ENCODE data around the gene FCHSD2.

DNA sequence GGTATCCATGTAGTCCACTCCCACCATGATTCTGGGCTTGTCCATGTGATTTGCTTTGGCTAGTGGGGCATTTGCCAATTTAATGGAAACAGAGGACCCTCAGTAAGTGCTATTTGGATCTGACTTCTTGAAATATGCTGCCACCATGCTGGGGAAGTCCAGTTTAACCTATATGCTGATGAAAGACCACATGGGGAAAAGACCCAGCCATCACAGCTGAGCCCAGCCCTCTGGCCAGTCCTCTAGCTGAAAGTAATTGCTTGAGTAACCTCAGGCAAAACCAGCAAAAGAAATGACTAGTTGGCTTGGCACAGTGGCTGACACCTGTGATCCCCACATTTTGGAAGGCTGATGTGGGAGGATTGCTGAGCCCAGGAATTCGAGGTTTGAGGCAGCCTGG lies 266.4 kb downstream of the FCHSD2 start:
- TF ChIP-seq HDAC2 (CRISPR knock-in tag; IDR thresholded peaks at IDR 0.05) = no peak
- no peak for TF ChIP-seq ZNF263 (CRISPR knock-in tag; IDR thresholded peaks at IDR 0.05)
- TF ChIP-seq, protein P1, sequence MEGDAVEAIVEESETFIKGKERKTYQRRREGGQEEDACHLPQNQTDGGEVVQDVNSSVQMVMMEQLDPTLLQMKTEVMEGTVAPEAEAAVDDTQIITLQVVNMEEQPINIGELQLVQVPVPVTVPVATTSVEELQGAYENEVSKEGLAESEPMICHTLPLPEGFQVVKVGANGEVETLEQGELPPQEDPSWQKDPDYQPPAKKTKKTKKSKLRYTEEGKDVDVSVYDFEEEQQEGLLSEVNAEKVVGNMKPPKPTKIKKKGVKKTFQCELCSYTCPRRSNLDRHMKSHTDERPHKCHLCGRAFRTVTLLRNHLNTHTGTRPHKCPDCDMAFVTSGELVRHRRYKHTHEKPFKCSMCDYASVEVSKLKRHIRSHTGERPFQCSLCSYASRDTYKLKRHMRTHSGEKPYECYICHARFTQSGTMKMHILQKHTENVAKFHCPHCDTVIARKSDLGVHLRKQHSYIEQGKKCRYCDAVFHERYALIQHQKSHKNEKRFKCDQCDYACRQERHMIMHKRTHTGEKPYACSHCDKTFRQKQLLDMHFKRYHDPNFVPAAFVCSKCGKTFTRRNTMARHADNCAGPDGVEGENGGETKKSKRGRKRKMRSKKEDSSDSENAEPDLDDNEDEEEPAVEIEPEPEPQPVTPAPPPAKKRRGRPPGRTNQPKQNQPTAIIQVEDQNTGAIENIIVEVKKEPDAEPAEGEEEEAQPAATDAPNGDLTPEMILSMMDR (CRISPR knock-in tag; IDR thresholded peaks at IDR 0.05) = no peak
- no peak for TF ChIP-seq HOXD1 (CRISPR knock-in tag; IDR thresholded peaks at IDR 0.05)
